ENCODE measurements around the gene IL17RE.

- no peak for TF ChIP-seq ARNTL (CRISPR knock-in tag; IDR thresholded peaks at IDR 0.05; ENCODE audit: borderline replicate concordance, low read depth)
- TF ChIP-seq, protein P1, sequence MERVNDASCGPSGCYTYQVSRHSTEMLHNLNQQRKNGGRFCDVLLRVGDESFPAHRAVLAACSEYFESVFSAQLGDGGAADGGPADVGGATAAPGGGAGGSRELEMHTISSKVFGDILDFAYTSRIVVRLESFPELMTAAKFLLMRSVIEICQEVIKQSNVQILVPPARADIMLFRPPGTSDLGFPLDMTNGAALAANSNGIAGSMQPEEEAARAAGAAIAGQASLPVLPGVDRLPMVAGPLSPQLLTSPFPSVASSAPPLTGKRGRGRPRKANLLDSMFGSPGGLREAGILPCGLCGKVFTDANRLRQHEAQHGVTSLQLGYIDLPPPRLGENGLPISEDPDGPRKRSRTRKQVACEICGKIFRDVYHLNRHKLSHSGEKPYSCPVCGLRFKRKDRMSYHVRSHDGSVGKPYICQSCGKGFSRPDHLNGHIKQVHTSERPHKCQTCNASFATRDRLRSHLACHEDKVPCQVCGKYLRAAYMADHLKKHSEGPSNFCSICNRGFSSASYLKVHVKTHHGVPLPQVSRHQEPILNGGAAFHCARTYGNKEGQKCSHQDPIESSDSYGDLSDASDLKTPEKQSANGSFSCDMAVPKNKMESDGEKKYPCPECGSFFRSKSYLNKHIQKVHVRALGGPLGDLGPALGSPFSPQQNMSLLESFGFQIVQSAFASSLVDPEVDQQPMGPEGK (CRISPR knock-in tag; IDR thresholded peaks at IDR 0.05; ENCODE audit: borderline replicate concordance) = no peak
- no peak for TF ChIP-seq ISL1 (CRISPR knock-in tag; IDR thresholded peaks at IDR 0.05)
- no peak for TF ChIP-seq GLIS3 (CRISPR knock-in tag; IDR thresholded peaks at IDR 0.05)
- TF ChIP-seq ZFP3 (CRISPR knock-in tag; IDR thresholded peaks at IDR 0.05) = no peak
Observed at GRCh38 chr3:9914559-9915253, 12.1 kb downstream of the IL17RE start.
